GM12878 (cell line): ENCODE measurements around the gene TMTC1. TPM values are rescaled to one million over a fixed set of nuclear protein-coding genes. Genes with fewer than 3 reads are reported as not detected.

Experiments used
- ATAC-seq: fragments of 200-7000 bp; cut with Tn5 transposase; 3 replicates; pipeline ENCODE4 v1.9.1; 2020; ENCODE audit warnings: mild to moderate bottlenecking, moderate library complexity
- BruUV-seq: library from RNA; stranded (reverse); fragments of 400-500 nt; replicated peaks from 2 replicates; lab custom pipeline; 2021; lab: Mats Ljungman, UMichigan
- CTCF ChIA-PET: fragments of 300-600 bp; sonication (Branson Sonifier 250); formaldehyde crosslinking; extraction: SDS; loops from one replicate; lab custom pipeline; 2021; ENCODE audit warnings: inconsistent platforms; lab: Yijun Ruan, JAX
- POLR2A ChIA-PET: fragments of 350-600 bp; formaldehyde crosslinking; extraction: SDS; loops from one replicate; lab custom pipeline; 2021; ENCODE audit warnings: inconsistent platforms; lab: Charles Lee
- RAD21 ChIA-PET: fragments of 300-600 bp; sonication (Branson Sonifier 250); formaldehyde crosslinking; loops from one replicate; lab custom pipeline; 2023; ENCODE audit warnings: antibody characterized with exemption; ENCODE audit not compliant: unreplicated experiment; lab: Charles Lee
- SMC1A ChIA-PET: fragments of 300-600 bp; sonication (Branson Sonifier 250); formaldehyde crosslinking; loops from one replicate; lab custom pipeline; 2023; ENCODE audit not compliant: unreplicated experiment, uncharacterized antibody; lab: Charles Lee
- DNase-seq: peaks from one replicate; pipeline ENCODE4 v3.0.0-alpha.2; 2011; ENCODE audit warnings: low read depth, low spot score
- FAIRE-seq: peaks from 3 replicates; lab custom pipeline; 2011; peaks lifted over from hg19 to GRCh38; lab: Jason Lieb, UNC
- H2AFZ ChIP-seq: 2 replicates; pipeline ENCODE4 v1.6.0; 2011; ENCODE audit warnings: low read depth, low read length, control low read depth; ENCODE audit not compliant: control insufficient read depth
- H3K27ac ChIP-seq: 2 replicates; pipeline ENCODE4 v1.5.1; 2011; ENCODE audit warnings: control low read depth; ENCODE audit not compliant: control insufficient read depth, insufficient read depth
- H3K27me3 ChIP-seq, 2 experiments: replicated peaks in 1 of 2; 2 replicates each; pipeline versions ENCODE4 v1.6.0 to v1.6.1; 2011; ENCODE audit warnings: low read length in 1 of 2; ENCODE audit not compliant: control insufficient read depth in 2 of 2, insufficient read depth in 2 of 2
- H3K36me3 ChIP-seq, 2 experiments: 2 replicates each; pipeline ENCODE4 v1.5.1; 2011; ENCODE audit warnings: low read length in 1 of 2; ENCODE audit not compliant: control insufficient read depth in 2 of 2, insufficient read depth in 2 of 2
- H3K4me1 ChIP-seq: 2 replicates; pipeline ENCODE4 v1.6.1; 2011; ENCODE audit warnings: mild to moderate bottlenecking, low read length, moderate library complexity, mixed read lengths; ENCODE audit not compliant: control insufficient read depth, insufficient read depth
- H3K4me2 ChIP-seq: 2 replicates; pipeline ENCODE4 v1.6.0; 2011; ENCODE audit warnings: control low read depth; ENCODE audit not compliant: control insufficient read depth, insufficient read depth
- H3K4me3 ChIP-seq: fragments of 200-600 bp; sonication (generic); 2 replicates; pipeline ENCODE4 v1.5.1; 2016
- H3K79me2 ChIP-seq: 2 replicates; pipeline ENCODE4 v1.6.0; 2011; ENCODE audit warnings: low read length; ENCODE audit not compliant: control insufficient read depth, insufficient read depth
- H3K9ac ChIP-seq: 2 replicates; pipeline ENCODE4 v1.8.0; 2011; ENCODE audit warnings: low read length, control low read depth, mixed read lengths; ENCODE audit not compliant: control insufficient read depth, insufficient read depth
- H3K9me3 ChIP-seq: replicated peaks from 3 replicates; pipeline ENCODE4 v1.5.1; 2011; ENCODE audit warnings: mild to moderate bottlenecking, low read length; ENCODE audit not compliant: control insufficient read depth, insufficient read depth
- H4K20me1 ChIP-seq: 2 replicates; pipeline ENCODE4 v1.6.0; 2011; ENCODE audit not compliant: control insufficient read depth, insufficient read depth
- FOS ChIP-seq: IDR thresholded peaks from 3 replicates; pipeline ENCODE4 v1.6.1; 2011; ENCODE audit warnings: borderline replicate concordance; ENCODE audit not compliant: insufficient read length; ENCODE audit errors: extremely low read depth
- NFXL1 ChIP-seq: fragments of 450-650 bp; IDR thresholded peaks from 2 replicates; pipeline ENCODE4 v1.6.1; 2017; ENCODE audit warnings: antibody characterized with exemption, mild to moderate bottlenecking, borderline replicate concordance
- SMARCA5 ChIP-seq: fragments of 450-650 bp; IDR thresholded peaks from 2 replicates; pipeline ENCODE4 v1.6.1; 2017; ENCODE audit warnings: mild to moderate bottlenecking
- TCF3 ChIP-seq: IDR thresholded peaks from 2 replicates; pipeline ENCODE4 v1.6.1; 2012; ENCODE audit warnings: low read depth, mild to moderate bottlenecking, low read length, borderline replicate concordance; ENCODE audit not compliant: insufficient read depth
- WGBS: methylation state at CpG from one replicate; pipeline ENCODE4 v1.1.6; 2016; ENCODE audit warnings: low lambda C conversion rate; ENCODE audit not compliant: insufficient replicate concordance, insufficient coverage; ENCODE audit errors: missing lambda C conversion rate; 5-methylcytosine and 5-hydroxymethylcytosine counted together
- in situ Hi-C: fragments of 300-500 bp; cut with MboI; formaldehyde crosslinking; loops from 9 replicates; pipeline ENCODE4 v1.14.3; 2018; ENCODE audit warnings: mixed read lengths
- intact Hi-C: fragments of 100-400 bp; cut with micrococcal nuclease; formaldehyde crosslinking; loops from one replicate; pipeline ENCODE4 v1.14.2; 2022; ENCODE audit not compliant: unreplicated experiment
- polyA plus RNA-seq, 11 experiments: library from polyadenylated mRNA; depleted of rRNA in 4 of 11; unstranded in 6 of 11; stranded (reverse) in 5 of 11; fragments of >200 nt; fragmentation: Nextera tagmentation in 4 of 11; fragmentation: Illumina TruSeq in 1 of 11; extraction: Ambion mirVana in 4 of 11; extraction: Trizol in 1 of 11; gene quantifications; 1 replicate in 1 of 11; 2 replicates in 10 of 11; pipeline versions ENCODE4 v1.2.1 to v1.2.3, GENCODE V29; 2011 to 2016; ENCODE audit warnings: inconsistent platforms in 2 of 11, missing spikeins in 2 of 11, low read depth in 1 of 11
- total RNA-seq, 4 experiments: library from RNA; depleted of rRNA in 3 of 4; stranded (reverse); fragments of >200 nt in 3 of 4; fragmentation: Illumina TruSeq in 1 of 4; extraction: Trizol in 1 of 4; gene quantifications; 2 replicates each; pipeline versions ENCODE4 v1.2.1 to v1.2.3, GENCODE V29; 2013 to 2021
- TF ChIP-seq, protein P1 (sequence below): fragments of 450-650 bp; conservative IDR thresholded peaks from 2 replicates; pipeline ENCODE4 v1.6.1; 2017; ENCODE audit warnings: mild to moderate bottlenecking, moderate library complexity
- TF ChIP-seq, protein P2 (sequence below): fragments of 450-650 bp; IDR thresholded peaks from 2 replicates; pipeline ENCODE4 v1.6.1; 2017; ENCODE audit warnings: mild to moderate bottlenecking, low read depth, inconsistent platforms; ENCODE audit not compliant: poor library complexity, severe bottlenecking
- TF ChIP-seq, protein P3 (sequence below): IDR thresholded peaks from 2 replicates; pipeline ENCODE4 v1.6.1; 2012; ENCODE audit warnings: low read depth, low read length, improper control_type of control experiment
- TF ChIP-seq, protein P4 (sequence below): fragments of 450-650 bp; IDR thresholded peaks from 2 replicates; pipeline ENCODE4 v1.6.1; 2014; ENCODE audit warnings: mild to moderate bottlenecking

The TMTC1 gene
- total and polyA plus RNA-seq, 10 of the 15 experiments (the other 5 are each of a cell fraction or from before 2014, with no cell fraction given) = 0.10 to 20.9 (median 0.57) TPM

DNA sequence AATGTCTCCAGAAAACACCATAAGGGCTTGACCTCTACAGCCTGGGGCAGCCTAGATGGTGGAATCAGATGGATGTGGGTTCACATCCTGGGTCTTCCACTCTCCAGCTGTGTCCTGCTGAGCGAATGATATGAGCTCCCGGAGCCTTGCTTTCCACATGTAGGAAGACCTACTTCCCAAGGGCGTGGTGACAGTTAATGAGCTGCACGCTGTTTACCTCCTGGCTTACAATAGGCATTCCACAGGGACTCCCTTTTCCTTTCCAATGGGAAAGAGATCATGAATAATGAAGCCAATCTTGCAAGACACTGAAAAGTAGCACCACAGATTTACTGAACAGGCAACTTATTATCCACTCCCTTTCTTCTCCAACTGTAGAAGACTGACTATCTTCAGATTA is 46.1 kb downstream of the TMTC1 start:
- Histone ChIP-seq H3K9ac (no peak overlapping the region), H3K9me3 (no peaks in the 10 kb centered on the region; the same call in 2 of the 3 replicates), H2AFZ (no peak overlapping the region), H3K27ac (no peak overlapping the region), H3K27me3 (no peaks in the 10 kb centered on the region), H3K4me2 (no peak overlapping the region), H3K4me3 (no peak overlapping the region), H3K79me2 (no peaks in the 10 kb centered on the region), H3K36me3 (no peaks in the 10 kb centered on the region), H3K4me1 (no peaks in the 10 kb centered on the region), H4K20me1 (no peaks in the 10 kb centered on the region)
- TF ChIP-seq FOS = no peak
- TF ChIP-seq, protein P1, sequence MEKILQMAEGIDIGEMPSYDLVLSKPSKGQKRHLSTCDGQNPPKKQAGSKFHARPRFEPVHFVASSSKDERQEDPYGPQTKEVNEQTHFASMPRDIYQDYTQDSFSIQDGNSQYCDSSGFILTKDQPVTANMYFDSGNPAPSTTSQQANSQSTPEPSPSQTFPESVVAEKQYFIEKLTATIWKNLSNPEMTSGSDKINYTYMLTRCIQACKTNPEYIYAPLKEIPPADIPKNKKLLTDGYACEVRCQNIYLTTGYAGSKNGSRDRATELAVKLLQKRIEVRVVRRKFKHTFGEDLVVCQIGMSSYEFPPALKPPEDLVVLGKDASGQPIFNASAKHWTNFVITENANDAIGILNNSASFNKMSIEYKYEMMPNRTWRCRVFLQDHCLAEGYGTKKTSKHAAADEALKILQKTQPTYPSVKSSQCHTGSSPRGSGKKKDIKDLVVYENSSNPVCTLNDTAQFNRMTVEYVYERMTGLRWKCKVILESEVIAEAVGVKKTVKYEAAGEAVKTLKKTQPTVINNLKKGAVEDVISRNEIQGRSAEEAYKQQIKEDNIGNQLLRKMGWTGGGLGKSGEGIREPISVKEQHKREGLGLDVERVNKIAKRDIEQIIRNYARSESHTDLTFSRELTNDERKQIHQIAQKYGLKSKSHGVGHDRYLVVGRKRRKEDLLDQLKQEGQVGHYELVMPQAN = no peak
- SMC1A ChIA-PET = interaction anchor here (0.9 to 2.5 kb wide), 4 partner anchors 18 to 207 kb away, joined by 3 to 11 read pairs (median 6); no protein-coding TSS in a partner anchor
- DNase-seq (no peak), ATAC-seq (no peak), FAIRE-seq (no peak)
- in situ Hi-C loops (no loop called here), intact Hi-C loops (no loop called here)
- RAD21 ChIA-PET = interaction anchor here (0.8 to 2.2 kb wide), 3 partner anchors 11 to 31 kb away, joined by 3 to 7 read pairs (median 5); no protein-coding TSS in a partner anchor
- no TSS peak for BruUV-seq
- 51% methylated on average over 4 of the region's 4 CpGs for WGBS
- POLR2A ChIA-PET = interaction anchor here (1.0 to 1.9 kb wide), 3 partner anchors 9 to 13 kb away, joined by 3 to 5 read pairs (median 5); no protein-coding TSS in a partner anchor
- CTCF ChIA-PET = no interaction called here

DNA sequence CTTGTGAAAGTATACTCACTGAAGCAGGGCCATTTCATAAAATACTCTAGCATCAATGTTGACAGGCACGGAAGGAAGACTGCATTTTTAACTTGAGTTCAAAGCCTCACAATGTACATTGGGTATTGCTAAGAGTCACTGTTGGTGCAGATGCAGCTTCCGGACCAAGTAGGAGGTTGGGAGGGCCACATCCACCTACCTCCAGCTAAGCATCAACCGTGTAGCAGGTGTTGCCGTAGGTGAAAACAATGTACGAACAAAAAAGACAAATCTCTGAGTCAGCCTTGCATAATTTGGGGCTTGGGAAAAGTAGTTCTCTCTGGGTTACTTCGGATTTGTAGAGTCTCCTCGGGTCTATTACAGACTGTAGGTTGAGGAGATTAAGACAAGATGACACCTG is 48.1 kb downstream of the TMTC1 start:
- Histone ChIP-seq H3K36me3 (no peaks in the 10 kb centered on the region), H3K9ac (no peak overlapping the region), H3K4me3 (no peak overlapping the region), H3K9me3 (no peaks in the 10 kb centered on the region; the same call in 2 of the 3 replicates), H3K27ac (no peak overlapping the region), H3K4me1 (no peaks in the 10 kb centered on the region), H3K79me2 (no peaks in the 10 kb centered on the region), H3K4me2 (no peak overlapping the region), H3K27me3 (no peaks in the 10 kb centered on the region), H2AFZ (no peak overlapping the region), H4K20me1 (no peaks in the 10 kb centered on the region)
- CTCF ChIA-PET = interaction anchor here (1.1 to 1.4 kb wide), 2 partner anchors 8 to 154 kb away, joined by 3 to 4 read pairs; no protein-coding TSS in a partner anchor
- intact Hi-C loops (no loop called here), in situ Hi-C loops (no loop called here)
- no peak for FAIRE-seq
- SMC1A ChIA-PET = interaction anchor here (0.9 to 4.4 kb wide), 9 partner anchors 8 to 183 kb away, joined by 3 to 26 read pairs (median 3); no protein-coding TSS in a partner anchor
- 28% methylated on average over 7 of the region's 7 CpGs for WGBS
- no TSS peak for BruUV-seq
- no peak for DNase-seq
- RAD21 ChIA-PET = interaction anchor here (1.1 to 1.4 kb wide), 2 partner anchors 9 to 45 kb away, joined by 3 read pairs; no protein-coding TSS in a partner anchor
- ATAC-seq = no peak
- POLR2A ChIA-PET = interaction anchor here (0.6 to 1.5 kb wide), 3 partner anchors 11 to 118 kb away, joined by 3 to 6 read pairs (median 3); no protein-coding TSS in a partner anchor
- TF ChIP-seq, protein P2, sequence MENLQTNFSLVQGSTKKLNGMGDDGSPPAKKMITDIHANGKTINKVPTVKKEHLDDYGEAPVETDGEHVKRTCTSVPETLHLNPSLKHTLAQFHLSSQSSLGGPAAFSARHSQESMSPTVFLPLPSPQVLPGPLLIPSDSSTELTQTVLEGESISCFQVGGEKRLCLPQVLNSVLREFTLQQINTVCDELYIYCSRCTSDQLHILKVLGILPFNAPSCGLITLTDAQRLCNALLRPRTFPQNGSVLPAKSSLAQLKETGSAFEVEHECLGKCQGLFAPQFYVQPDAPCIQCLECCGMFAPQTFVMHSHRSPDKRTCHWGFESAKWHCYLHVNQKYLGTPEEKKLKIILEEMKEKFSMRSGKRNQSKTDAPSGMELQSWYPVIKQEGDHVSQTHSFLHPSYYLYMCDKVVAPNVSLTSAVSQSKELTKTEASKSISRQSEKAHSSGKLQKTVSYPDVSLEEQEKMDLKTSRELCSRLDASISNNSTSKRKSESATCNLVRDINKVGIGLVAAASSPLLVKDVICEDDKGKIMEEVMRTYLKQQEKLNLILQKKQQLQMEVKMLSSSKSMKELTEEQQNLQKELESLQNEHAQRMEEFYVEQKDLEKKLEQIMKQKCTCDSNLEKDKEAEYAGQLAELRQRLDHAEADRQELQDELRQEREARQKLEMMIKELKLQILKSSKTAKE = no peak
- TF ChIP-seq SMARCA5 (no peak), TCF3 (no peak), NFXL1 (no peak)
- TF ChIP-seq, protein P3, sequence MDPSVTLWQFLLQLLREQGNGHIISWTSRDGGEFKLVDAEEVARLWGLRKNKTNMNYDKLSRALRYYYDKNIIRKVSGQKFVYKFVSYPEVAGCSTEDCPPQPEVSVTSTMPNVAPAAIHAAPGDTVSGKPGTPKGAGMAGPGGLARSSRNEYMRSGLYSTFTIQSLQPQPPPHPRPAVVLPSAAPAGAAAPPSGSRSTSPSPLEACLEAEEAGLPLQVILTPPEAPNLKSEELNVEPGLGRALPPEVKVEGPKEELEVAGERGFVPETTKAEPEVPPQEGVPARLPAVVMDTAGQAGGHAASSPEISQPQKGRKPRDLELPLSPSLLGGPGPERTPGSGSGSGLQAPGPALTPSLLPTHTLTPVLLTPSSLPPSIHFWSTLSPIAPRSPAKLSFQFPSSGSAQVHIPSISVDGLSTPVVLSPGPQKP = no peak
- TF ChIP-seq, protein P4, sequence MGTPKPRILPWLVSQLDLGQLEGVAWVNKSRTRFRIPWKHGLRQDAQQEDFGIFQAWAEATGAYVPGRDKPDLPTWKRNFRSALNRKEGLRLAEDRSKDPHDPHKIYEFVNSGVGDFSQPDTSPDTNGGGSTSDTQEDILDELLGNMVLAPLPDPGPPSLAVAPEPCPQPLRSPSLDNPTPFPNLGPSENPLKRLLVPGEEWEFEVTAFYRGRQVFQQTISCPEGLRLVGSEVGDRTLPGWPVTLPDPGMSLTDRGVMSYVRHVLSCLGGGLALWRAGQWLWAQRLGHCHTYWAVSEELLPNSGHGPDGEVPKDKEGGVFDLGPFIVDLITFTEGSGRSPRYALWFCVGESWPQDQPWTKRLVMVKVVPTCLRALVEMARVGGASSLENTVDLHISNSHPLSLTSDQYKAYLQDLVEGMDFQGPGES = no peak
